Stimulated activated CD4-positive, alpha-beta T cell treated with anti-CD3 and anti-CD28 coated beads, Interleukin-15, amount 100 ng/mL, for 1 hour (primary cell): ENCODE measurements around the gene MAST1.
"Not testable (repeated sequence)": the region's sequence is repeated elsewhere in the genome, so short reads cannot be mapped to it uniquely, and the experiment has no call there.

Source experiments
- DNase-seq, 2 donors: peaks; one replicate each; pipeline ENCODE4 v3.0.0-alpha.2; 2020; ENCODE audit warnings: low read depth in 1 of 2, low spot score in 1 of 2

Gene MAST1

DNA sequence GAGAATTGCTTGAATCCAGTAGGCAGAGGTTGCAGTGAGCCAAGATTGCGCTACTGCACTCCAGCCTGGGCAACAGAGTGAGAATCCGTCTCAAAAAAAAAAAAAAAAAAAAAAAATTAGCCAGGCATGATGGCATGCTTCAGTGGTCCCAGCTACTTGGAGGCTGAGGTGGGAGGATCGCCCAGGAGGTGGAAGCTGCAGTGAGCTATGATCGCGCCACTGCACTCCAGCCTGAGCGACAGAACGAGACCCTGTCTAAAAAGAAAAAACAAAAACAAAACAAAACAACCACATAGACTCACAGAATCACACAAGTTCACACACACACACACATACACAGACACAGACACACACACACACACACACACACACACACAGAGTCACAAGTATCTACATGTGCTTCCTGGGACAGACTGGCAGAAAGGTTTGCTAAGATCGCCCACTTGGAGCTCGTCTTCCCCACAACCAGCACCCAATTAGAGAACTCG, 52.0 kb downstream of the MAST1 start:
- not testable (repeated sequence) for DNase-seq

DNA sequence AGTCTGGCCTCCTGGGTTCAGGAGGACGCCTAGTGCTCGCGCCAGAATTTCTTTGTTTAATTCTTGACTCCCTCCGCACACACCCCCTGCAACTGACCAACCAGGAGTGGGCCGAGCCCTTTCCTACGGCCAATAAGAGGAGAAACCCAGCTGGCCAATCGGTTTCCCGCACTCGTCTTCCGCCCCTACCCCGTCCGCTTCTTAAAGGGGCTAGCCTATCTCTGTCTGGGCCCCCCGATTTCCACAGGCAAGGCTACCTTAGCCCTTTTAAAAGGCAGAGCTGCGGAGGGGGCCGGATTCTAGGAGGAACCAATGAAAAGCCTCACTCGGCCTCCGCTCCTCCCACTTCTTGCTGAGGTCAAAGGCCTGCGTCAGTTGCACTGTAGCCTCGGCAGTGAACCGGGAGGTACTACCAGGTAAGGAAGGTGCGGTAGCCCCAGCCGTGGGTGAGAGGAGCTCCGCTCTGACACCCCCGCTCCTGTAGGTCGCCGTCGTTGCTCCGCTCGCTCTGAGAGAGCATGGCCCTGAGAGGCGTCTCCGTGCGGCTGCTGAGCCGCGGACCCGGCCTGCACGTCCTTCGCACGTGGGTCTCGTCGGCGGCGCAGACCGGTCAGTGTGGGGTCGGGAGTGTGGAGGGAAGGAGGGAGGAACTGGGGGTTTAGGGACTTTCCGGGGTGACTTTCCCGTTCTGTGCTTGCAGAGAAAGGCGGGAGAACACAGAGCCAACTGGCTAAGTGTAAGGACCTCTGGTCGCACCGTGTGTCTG, 52.7 kb downstream of the MAST1 start, which contains the start of gene GCDH:
GCDH (plus strand) TSS at position 374 of the 766 bp plus-strand sequence; CDS start at position 519, 145 bp downstream.
- DNase-seq, result peak; percentile 82 to 89

DNA sequence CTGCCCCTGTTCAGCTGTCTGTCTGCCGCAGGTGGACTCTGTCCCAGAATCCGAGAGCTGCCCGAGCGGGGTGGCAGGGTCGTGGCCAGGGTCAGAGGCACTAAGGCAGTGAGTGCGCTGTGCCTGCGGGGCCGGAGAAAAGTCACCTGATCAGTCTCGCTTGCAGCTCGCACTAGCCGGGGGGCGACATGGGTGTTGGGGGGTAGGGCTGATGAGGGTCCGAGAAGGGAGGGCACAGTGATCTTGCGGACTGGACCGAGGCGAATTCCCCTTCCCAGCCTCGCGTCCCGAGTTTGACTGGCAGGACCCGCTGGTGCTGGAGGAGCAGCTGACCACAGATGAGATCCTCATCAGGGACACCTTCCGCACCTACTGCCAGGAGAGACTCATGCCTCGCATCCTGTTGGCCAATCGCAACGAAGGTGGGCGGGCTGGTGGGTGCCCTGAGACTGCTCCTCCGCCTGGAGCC, 53.3 kb downstream of the MAST1 start:
- DNase-seq, result no peak

DNA sequence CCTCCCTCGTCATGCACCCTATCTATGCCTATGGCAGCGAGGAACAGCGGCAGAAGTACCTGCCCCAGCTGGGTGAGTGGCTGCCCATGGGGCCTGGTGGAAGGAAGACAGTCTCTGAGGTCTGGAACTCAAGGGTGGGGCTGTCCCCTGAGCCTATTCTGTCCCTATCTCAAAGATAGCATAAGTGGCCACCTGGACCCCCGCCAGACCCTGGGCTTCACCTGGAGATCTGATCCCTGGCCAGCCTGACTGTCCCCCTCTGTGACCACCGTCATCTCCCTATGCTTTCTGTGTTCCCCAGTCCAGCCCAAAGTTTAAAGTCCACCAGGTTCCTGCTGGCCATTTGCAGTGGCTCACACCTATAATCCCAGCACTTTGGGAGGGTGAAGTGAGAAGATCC, 55.3 kb downstream of the MAST1 start:
- DNase-seq, result no peak

DNA sequence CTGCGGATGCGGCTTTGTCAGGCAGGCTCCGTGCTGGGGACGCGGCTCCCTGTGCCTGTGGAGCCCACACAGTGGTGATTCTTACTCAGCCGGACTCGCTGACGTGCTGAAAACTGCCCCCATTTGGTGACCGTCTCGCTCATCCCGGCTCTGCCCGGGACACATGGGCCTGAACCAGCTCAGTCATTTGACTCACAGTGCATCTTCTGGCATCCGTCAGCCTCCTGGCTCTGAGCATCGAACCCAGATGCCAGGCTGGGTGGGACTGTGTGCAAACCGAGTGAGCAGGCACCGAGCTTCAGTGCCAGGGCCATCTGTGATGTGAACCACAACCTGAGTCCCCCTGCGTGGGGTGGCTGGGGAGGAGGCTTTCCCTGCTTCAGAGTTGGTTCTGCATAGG, 58.1 kb downstream of the MAST1 start:
- DNase-seq, result no peak

DNA sequence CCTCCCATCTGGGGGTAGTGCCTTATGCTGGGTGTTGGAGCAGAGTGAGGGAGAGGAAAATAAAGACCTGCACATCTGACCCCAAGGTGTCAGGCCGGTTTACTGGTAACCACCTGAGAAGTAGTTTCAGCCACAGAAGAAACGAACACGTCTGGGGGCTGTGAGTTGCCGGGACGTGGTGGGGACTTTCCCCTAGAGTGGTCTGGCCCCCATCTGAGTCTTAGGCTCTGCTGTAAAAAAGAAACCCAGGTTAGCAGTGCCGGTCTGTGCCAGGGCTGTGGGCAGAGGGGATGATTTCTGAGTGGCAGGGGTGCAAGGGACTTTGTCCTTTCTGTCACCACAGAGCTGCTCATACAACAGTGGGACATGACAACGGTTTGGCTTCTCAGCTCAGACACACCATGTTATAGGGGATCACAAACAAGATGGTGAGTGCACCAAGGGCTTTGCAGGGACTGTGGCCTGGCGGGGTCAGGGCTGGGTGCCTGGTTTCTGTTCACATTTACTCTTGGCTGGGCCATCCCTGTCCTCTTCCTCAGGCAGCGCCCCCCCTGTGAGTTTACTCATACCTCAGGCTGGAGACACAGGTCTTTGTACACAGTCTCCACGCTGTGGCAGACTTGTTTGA, 61.7 kb downstream of the MAST1 start:
- no peak for DNase-seq

DNA sequence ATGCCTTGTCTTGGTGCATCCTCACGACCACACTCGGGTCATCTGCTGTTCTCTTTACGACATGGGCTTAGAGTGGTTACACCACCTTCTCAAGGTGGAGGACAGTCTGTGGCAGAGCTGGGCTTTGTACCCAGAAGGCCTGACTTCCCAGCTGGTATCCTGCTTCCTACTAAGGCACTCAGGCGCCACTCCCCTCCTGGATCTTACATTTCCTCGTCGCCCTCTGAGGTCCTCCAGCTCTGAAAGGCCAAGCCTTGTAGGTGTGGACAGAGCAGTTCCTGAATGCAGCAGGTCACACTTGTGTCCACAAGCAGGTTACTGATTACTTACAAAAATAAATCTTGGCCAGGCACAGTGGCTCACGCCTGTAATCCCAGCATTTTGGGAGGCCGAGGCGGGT, 68.9 kb downstream of the MAST1 start:
- DNase-seq, result no peak

DNA sequence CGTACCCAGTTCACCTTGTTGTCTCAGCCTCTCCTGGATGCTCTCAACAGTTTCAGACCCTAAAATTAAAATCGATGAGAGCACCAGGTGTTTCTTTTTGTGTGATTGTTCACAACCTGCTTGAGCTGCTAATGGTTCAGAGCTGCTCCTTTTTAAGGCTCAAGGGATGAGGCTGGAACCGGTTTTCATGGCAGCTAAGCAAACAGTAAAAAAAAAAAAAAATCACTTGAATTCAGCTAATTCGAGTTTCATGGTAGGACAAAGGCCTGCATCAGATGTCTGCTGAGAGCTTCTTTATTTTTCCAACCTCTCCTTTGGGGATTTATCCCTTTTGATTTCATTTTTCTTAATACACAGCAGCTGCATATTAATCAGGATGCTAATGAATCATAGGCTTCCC, 74.3 kb downstream of the MAST1 start:
- no peak for DNase-seq

DNA sequence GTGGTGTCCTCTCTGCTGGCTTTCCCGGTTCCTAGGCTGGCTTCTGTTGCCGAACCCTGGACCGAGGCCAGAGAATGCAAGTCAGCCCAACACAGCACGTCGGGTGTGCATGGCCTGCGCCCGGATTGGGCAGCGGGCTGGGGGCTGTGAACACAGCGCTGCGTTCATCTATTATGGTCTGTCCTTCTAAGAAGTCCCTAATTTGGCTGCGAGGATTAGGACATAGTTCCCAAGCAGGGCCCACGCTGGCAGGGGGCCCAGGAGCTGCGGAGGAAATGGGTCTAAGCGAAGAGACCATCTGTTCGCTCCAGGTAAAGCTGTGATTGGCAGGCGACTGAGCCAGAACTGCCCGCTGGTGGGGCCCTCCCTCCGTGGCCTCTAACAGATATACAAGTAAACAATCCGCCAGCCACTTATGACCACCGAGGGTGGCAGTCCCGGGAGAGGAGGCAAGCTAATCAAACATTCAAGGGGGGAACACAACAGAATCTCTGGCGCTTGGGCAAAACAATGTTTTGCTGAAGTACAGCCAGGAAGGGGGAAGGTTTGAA, 74.8 kb downstream of the MAST1 start:
- DNase-seq, result no peak

DNA sequence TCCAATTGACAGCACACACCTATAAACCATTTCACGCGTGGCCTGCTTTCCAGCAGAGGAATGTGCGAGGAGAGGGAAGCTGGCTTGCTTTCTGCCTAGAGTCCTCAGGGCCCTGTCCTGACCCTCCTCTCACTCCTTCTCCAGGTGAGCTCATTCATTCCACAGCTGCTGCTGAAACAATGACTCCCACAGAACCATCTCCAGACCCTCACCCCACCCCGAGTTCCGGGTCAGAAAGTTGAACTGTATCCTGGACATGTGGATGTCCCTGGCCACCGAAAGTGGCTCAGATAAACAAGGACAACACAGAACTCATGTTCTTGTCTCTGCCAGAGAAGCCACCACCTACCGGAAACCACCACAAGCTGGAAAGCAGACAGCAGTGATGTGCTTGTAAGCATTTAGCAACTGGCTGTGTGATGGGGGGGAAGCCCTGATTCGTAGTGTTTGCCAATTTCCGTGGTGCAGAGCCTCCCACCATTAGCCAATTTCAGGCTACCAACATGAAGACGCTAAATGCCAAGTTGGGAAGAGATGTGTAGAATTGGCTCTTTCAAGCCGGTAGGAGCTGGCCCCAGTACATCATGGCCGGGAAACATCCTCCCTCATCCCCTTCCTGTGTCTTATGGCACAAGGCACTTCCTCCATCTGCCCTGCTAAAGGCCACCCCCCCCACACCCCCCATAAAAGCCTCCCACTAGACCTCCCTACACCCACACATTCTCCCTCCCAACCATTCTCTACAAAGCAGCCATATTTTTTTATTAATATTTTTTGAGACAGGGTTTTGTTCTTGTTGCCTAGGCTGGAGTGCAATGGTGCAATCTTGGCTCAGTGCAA, 75.8 kb downstream of the MAST1 start:
- DNase-seq, result peak in 1 of 2 donors; percentile 27

DNA sequence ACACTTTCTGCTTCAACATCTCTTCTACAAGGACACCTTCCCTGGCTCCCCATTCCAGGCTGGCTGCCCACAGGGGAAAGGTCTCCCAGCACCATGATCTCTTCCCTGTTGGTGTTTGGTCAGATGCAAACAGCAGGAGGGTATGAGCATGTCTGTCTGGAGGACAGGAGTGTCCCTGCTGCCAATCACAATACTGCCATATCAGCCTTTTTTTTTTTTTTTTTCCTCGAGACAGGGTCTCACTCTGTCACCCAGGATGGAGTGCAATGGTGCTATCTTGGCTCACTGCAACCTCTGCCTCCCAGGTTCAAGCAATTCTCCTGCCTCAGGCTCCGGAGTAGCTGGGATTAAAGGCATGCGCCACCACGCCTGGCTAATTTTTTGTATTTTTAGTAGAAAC, 77.5 kb downstream of the MAST1 start:
- not testable (repeated sequence) for DNase-seq

DNA sequence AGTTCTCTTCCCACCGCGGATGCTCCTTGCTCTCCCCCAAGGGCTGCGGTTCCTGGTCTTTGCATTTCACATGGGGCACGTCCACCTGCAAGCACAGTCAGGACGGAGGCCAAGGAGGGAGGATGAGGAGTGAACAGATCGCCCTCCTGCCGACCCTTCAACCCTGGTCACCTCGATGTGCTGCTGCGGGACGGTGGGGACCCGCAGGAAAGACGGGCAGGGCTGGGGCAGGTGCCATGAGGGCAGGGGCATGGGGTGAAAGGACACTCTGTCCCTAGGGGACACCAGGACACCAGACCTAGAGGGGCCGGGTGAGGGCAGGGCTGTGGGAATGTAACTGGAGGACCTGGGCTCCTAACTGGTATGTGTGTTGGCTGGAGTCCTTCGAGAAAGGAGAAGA, 79.9 kb downstream of the MAST1 start:
- DNase-seq, result no peak

DNA sequence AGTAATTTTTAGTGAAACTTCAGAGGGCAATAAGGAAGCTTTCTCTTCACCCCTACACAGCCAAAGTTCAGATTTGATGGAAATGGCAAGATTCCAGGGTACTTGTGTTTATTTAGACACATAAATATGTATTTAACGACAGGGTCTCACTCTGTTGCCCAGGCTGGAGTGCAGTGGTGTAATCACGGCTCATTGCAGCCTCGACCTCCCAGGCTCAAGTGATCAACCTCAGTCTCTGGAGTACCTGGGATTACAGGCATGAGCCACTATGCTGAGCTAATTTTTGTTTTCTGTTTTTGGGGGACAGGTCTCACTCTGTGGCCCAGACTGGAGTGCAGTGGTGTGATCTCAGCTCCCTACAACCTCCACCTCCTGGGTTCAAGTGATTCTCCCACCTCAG, 82.7 kb downstream of the MAST1 start:
- no peak for DNase-seq

DNA sequence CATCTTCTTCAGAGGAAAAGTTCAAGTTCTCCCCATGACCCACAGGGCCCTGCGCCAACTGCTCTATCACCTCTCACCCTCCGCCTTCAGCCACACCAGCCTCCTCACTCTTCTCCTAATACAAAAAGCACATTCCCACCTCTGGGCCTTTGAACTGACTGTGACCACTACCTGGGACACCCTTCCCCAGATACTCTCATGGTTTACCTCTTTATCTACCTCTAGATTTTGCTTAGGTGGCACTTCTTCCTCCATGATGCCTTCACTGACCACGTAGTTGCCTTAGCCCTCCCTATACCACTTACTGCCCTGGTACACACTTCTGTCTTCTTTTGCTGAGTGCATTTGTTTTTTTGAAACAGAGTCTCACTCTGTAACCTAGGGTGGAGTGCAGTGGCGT, 84.6 kb downstream of the MAST1 start:
- no peak for DNase-seq
